HG02973 (cell line): ENCODE data around the gene FAM209A.
"Not testable (repeated sequence)": the region's sequence is repeated elsewhere in the genome, so short reads cannot be mapped to it uniquely, and the experiment has no call there.

ENCODE experiments used
- ATAC-seq: cut with Tn5 transposase; IDR thresholded peaks from one replicate; pipeline ENCODE4 v1.9.1; 2021; ENCODE audit warnings: moderate library complexity; ENCODE audit not compliant: unreplicated experiment

Gene FAM209A, protein sequence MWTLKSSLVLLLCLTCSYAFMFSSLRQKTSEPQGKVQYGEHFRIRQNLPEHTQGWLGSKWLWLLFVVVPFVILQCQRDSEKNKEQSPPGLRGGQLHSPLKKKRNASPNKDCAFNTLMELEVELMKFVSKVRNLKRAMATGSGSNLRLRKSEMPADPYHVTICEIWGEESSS

DNA sequence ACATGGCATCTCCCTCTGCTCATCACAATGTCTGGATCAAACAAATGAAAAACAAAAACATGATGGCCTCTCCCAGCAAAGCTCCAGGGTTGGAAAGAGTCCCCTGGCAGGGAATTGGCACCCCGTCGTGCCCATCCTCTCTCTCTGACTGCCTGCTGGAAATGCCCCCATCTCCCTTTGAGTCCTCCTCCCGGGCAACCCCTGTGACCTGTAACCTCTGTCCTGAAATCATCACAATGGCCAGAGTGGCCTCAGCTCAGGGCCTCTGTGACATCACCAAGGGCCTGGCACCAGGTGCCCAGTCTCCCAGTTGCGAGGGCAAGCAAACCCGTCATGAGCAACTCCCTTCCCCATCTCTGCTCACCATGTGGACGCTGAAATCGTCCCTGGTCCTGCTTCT, at the start of gene FAM209A:
TSS of gene FAM209A (plus strand) at position 301 of the 400 bp plus-strand sequence. CDS start at position 366, 65 bp downstream.
- ATAC-seq = not testable (repeated sequence)

- no peak for ATAC-seq
Observed at GRCh38 chr20:56483970-56484369, 40.6 kb upstream of the FAM209A start.

GRCh38 chr20:56487216-56487615, 37.3 kb upstream of the FAM209A start:
- no peak for ATAC-seq

DNA sequence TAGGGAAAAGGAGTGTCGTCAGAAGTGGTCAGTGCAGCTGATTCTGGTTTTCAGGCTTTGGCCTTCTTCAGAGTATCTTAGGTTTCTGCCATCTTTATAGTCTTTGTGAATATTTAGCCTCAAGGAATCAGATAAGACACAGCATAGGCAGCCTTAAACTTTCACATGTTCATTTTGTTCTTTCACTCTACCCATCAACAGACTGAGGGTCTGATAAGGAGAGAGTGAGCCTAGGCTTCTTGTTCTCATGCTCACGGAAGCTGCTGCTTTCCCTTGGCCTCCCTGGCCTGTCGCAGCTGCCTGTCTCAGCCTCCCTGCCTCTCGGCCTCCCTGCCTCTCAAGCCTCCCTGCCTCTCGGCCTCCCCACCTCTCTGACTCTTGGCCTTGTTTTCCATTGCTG, 36.0 kb upstream of the FAM209A start:
- no peak for ATAC-seq

GRCh38 chr20:56501116-56501515, 23.4 kb upstream of the FAM209A start:
- ATAC-seq = no peak

- ATAC-seq = no peak
Observed at GRCh38 chr20:56503916-56504315, 20.6 kb upstream of the FAM209A start.

- no peak for ATAC-seq
Observed at GRCh38 chr20:56504373-56505005, 20.1 kb upstream of the FAM209A start.

DNA sequence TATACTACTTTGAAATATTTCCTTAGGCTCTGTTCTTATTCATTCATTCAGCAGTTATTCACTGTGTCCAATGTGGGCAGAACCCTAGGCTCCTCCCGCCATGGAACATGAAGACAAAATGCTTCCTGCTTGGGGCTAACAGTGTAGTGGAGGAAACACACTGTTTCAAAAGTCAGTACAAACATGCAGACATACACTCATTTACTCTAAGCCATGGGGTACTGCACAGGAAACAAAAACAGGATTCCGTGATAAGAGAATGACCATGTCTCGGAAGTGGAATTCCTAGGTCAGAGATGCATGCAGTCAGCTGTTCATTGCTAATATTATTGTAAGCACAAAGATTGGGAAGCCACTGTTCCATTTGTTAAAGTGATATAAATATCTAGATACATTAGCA, 18.4 kb upstream of the FAM209A start:
- ATAC-seq = no peak

DNA sequence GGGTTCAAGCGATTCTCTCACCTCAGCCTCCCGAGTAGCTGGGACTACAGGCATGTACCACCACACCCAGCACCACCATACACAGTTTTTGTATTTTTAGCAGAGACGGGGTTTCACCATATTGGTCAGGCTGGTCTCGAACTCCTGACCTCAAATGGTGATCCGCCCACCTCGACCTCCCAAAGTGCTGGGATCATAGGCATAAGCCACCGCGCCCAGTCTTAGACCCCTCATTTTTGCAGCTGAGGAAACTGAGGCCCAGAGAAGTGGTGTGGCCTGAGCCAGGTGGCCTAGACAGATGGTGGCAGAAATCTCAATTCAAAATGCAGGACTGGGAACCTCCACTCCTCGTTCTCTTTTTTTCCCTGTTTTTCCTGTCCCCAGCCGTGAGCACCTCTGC, 12.6 kb upstream of the FAM209A start:
- ATAC-seq = no peak

DNA sequence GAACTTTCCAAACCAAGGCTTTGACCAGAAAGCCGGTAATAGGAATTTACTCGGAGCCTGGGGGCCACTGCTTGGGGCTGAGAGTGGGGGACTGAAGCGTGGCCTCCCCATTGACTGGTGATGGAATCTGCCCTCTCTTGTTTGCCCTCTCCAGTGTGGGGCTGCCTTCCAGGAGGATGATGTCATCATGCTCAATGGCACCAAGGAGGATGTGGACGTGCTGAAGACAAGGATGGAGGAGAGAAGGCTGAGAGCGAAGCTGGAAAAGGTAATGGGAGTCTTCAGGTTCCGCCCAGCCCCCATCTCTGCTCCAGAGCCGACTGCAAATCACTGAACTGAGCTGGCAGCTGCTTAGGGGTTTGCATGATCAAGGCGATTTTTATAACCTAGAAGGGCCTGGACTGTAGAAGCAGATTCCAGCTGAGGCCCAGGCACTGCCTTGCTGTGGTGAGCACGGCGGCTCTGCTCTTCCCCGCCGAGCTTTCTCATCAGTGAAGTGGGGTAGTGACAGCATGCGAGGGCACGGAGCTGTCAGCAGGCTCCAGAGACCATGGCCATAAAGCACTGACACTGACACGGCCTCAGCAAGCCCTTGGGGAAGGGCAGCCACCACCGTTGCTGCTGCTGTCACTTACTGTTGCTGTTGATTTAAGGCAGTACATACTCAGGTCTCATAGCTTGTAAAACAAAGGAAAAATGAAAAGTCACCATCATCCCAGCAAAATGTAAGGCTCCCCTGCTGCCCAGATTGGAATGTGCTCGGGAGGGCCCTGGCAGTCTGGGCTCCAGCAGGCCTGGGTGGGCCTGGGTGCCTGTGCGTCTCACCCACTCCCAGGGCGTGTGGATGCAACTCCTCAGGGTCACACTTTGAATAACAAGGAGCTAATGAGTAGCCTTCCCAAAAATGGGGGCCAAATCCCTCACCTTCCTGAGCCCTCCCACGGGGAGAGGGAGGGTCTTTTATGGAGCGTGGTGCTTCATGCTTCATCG, 11.1 kb upstream of the FAM209A start:
- no peak for ATAC-seq

DNA sequence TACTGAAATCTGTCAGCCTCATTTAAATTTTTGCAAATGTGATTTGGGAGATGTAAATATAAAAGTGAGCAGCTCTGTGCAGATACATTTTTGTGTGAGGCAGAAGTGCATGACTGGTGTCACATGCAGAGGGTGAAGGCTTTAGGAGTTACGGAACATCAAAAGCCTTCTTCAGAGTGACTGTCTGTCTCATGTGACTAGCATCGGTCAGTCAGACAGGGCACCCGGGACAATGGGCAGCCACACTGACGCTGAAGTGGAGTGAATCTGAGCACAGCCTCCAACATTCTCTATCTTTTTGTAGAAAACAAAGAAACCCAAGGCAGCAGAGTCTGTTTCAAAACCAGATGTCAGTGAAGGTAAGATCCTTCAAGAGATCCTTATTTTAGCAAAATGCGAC, 7.9 kb upstream of the FAM209A start:
- no peak for ATAC-seq

DNA sequence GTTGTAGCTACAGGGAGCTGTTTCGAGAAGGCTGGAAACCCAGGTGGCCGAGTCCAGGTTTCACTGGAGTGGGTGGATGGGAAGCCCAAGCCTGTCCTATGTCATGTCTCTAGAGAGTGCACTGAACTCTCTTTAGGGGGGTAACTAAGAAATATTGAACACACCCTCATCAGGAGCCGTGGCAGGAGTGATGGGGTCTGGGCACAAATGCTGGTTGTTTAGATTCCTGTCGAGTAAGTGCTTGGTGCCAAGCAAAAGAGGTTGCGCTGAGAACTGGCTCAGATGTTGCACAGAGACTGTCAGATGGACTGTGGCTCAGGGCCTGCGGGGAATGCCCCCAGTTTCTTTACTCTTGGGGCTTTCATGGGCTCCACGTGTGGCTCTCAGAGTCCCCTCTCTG, 7.3 kb upstream of the FAM209A start:
- no peak for ATAC-seq

- ATAC-seq = no peak
Observed at GRCh38 chr20:56517641-56518040, 6.9 kb upstream of the FAM209A start.

GRCh38 chr20:56518126-56518525, 6.4 kb upstream of the FAM209A start:
- ATAC-seq = no peak

- ATAC-seq = no peak
Observed at GRCh38 chr20:56518721-56519398, 5.7 kb upstream of the FAM209A start.

- ATAC-seq = no peak
Observed at GRCh38 chr20:56519551-56519950, 5.0 kb upstream of the FAM209A start.

GRCh38 chr20:56520180-56520579, 4.4 kb upstream of the FAM209A start:
- ATAC-seq = no peak

DNA sequence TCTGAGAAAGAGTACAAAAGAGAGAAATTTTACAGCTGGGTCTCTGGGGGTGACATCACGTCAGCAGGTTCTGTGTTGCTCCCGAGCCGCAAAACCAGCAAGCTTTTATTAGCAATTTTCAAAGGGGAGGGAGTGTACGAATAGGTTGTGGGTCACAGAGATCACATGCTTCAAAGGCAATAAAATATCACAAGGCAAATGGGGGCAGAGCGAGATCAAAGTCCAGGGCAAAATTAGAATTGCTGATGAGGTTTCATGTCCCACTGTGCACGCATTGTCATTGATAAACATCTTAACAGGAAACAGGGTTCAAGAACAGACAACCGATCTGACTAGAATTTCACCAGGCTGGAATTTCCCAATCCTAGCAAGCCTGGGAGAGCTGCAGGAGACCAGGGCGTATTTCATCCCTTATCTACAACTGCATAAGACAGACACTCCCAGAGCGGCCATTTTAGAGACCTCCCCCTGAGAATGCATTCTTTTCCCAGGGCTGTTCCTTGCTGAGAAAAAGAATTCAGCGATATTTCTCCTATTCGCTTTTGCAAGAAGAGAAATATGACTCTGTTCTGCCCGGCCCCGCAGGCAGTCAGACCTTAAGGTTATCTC, 3.7 kb upstream of the FAM209A start:
- not testable (repeated sequence) for ATAC-seq

DNA sequence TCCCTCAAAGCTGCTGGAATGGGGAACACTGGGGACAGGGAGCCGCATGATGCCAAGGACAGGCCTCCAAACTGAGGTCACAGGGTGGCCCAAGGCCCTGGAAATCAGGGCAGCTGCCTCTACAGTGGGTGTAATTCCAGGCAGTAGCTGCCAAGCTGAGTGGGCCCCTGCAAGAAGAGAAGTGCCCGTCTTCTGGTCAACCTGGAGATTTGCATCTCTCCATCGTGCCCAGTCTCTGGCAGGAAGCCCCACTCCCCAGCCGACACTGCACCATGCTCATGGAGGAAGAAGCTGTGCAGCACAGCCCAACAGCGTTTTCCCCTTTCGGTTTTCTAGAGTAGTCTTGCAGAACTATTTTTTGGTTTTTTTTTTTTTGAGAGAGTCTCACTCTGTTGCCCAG, 2.2 kb upstream of the FAM209A start:
- ATAC-seq = no peak

GRCh38 chr20:56527521-56527920, 3.0 kb downstream of the FAM209A start:
- no peak for ATAC-seq

DNA sequence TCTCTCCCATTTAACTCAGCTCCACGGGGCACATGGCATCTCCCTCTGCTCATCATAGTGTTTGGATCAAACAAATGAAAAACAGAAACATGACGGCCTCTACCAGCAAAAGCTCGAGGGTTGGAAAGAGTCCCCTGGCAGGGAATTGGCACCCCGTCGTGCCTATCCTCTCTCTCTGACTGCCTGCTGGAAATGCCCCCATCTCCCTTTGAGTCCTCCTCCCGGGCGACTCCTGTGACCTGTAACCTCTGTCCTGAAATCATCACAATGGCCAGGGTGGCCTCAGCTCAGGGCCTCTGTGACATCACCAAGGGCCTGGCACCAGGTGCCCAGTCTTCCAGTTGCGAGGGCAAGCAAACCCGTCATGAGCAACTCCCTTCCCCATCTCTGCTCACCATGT, 8.4 kb downstream of the FAM209A start, which contains the start of gene FAM209B:
TSS of gene FAM209B (plus strand) at position 301 of the 400 bp plus-strand sequence. CDS start at position 397, 96 bp downstream.
- not testable (repeated sequence) for ATAC-seq
